Thymus (tissue), 11 donors: ENCODE measurements around the gene PGLYRP1. TPM values are rescaled to one million over a fixed set of nuclear protein-coding genes. Genes with fewer than 3 reads are reported as not detected.

Source experiments
- DNase-seq, 9 donors: peaks; one replicate each; pipeline ENCODE4 v3.0.0-alpha.2; 2013; ENCODE audit warnings: low spot score in 9 of 9, low read depth in 6 of 9, missing footprints in 1 of 9
- H3K27ac ChIP-seq, 2 donors: one replicate each; pipeline ENCODE4 v1.5.1; 2013; ENCODE audit warnings: control low read depth in 1 of 2, low read depth in 1 of 2, low read length in 1 of 2, mild to moderate bottlenecking in 1 of 2, moderate library complexity in 1 of 2
- H3K27me3 ChIP-seq, 2 donors: one replicate each; pipeline ENCODE4 v1.5.1; 2013; ENCODE audit warnings: low read length in 1 of 2; ENCODE audit not compliant: control insufficient read depth in 2 of 2, insufficient read depth in 1 of 2
- H3K36me3 ChIP-seq, 2 donors: one replicate each; pipeline ENCODE4 v1.5.1; 2013; ENCODE audit warnings: low read length in 1 of 2, mild to moderate bottlenecking in 1 of 2, moderate library complexity in 1 of 2; ENCODE audit not compliant: control insufficient read depth in 2 of 2, insufficient read depth in 2 of 2
- H3K4me1 ChIP-seq, 2 donors: one replicate each; pipeline ENCODE4 v1.5.1; 2013; ENCODE audit warnings: low read length in 2 of 2; ENCODE audit not compliant: control insufficient read depth in 2 of 2, insufficient read depth in 2 of 2
- H3K4me3 ChIP-seq, 2 donors: one replicate each; pipeline ENCODE4 v1.5.1; 2013; ENCODE audit warnings: low read length in 2 of 2, control low read depth in 1 of 2, mild to moderate bottlenecking in 1 of 2
- H3K9me3 ChIP-seq, 2 donors: one replicate each; pipeline ENCODE4 v1.5.1; 2013; ENCODE audit warnings: low read length in 1 of 2, mild to moderate bottlenecking in 1 of 2; ENCODE audit not compliant: control insufficient read depth in 2 of 2, insufficient read depth in 1 of 2
- WGBS: extraction: QIAGEN DNeasy Blood & Tissue Kit; methylation state at CpG from one replicate; pipeline ENCODE4 v1.1.7; 2013; 5-methylcytosine and 5-hydroxymethylcytosine counted together
- polyA plus RNA-seq: library from polyadenylated mRNA; stranded (reverse); fragments of 200-250 nt; gene quantifications from one replicate; pipeline ENCODE4 v1.2.3, GENCODE V29; 2013
- total RNA-seq: library from RNA; stranded (reverse); fragments of 120-200 nt; gene quantifications from one replicate; pipeline ENCODE4 v1.2.4, GENCODE V29; 2013
- donor health status: healthy.

Gene PGLYRP1
- total and polyA plus RNA-seq, 2 donors: 0.37 to 4.3 TPM

GRCh38 chr19:46035986-46036743 lies 13.3 kb upstream of the PGLYRP1 start:
- Histone ChIP-seq H3K9me3 (peaks cover 0 to 8% of the 10 kb centered on the region in 2 donors), H3K4me1 (peaks cover 0 to 2% of the 10 kb centered on the region in 2 donors), H3K27me3 (peaks cover 0 to 4% of the 10 kb centered on the region in 2 donors), H3K36me3 (no peaks in the 10 kb centered on the region), H3K27ac (no peak overlapping the region), H3K4me3 (no peak overlapping the region)
- no peak for DNase-seq
- WGBS: 87% methylated on average over 13 of the region's 13 CpGs

- Histone ChIP-seq H3K27me3 (peaks cover 0 to 4% of the 10 kb centered on the region in 2 donors), H3K9me3 (peaks cover 0 to 8% of the 10 kb centered on the region in 2 donors), H3K27ac (no peak overlapping the region), H3K4me1 (no peaks in the 10 kb centered on the region), H3K4me3 (no peak overlapping the region), H3K36me3 (no peaks in the 10 kb centered on the region)
- DNase-seq: no peak
- WGBS: 84% methylated on average over 6 of the region's 6 CpGs
Observed at GRCh38 chr19:46035546-46035945, 12.7 kb upstream of the PGLYRP1 start.

DNA sequence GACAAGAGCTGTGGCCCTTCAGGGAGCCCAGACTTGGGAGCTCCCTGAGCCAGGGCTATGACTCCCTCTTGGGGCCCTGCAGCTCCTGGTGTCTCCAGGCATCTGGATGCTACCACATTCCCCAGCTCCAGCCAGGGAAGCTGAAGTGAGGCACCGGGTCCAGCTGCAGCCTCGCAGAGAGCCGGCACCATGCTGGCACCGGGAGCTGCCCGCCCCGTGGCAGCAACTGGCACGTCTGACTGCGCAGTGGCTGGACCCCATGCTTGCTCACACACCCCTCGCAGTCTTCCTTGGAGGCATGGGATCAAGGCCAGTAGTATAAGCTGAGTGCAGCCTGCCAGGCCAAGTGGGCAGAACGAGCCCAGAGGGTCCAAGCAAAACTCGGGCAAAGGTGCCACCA lies 10.5 kb upstream of the PGLYRP1 start:
- Histone ChIP-seq H3K4me3 (no peak overlapping the region), H3K27ac (no peak overlapping the region), H3K9me3 (peaks cover 0 to 8% of the 10 kb centered on the region in 2 donors), H3K36me3 (no peaks in the 10 kb centered on the region), H3K4me1 (no peaks in the 10 kb centered on the region), H3K27me3 (peaks cover 0 to 2% of the 10 kb centered on the region in 2 donors)
- DNase-seq: no peak
- WGBS: 89% methylated on average over 11 of the region's 11 CpGs

GRCh38 chr19:46032597-46033025 lies 9.8 kb upstream of the PGLYRP1 start:
- H3K9me3 ChIP-seq: peaks cover 0 to 8% of the 10 kb centered on the region in 2 donors
- H3K27ac ChIP-seq: no peak overlapping the region
- H3K36me3 ChIP-seq: no peaks in the 10 kb centered on the region
- H3K4me1 ChIP-seq: no peaks in the 10 kb centered on the region
- H3K27me3 ChIP-seq: peaks cover 0 to 2% of the 10 kb centered on the region in 2 donors
- 94% methylated on average over 3 of the region's 3 CpGs for WGBS
- H3K4me3 ChIP-seq: no peak overlapping the region
- DNase-seq: no peak

DNA sequence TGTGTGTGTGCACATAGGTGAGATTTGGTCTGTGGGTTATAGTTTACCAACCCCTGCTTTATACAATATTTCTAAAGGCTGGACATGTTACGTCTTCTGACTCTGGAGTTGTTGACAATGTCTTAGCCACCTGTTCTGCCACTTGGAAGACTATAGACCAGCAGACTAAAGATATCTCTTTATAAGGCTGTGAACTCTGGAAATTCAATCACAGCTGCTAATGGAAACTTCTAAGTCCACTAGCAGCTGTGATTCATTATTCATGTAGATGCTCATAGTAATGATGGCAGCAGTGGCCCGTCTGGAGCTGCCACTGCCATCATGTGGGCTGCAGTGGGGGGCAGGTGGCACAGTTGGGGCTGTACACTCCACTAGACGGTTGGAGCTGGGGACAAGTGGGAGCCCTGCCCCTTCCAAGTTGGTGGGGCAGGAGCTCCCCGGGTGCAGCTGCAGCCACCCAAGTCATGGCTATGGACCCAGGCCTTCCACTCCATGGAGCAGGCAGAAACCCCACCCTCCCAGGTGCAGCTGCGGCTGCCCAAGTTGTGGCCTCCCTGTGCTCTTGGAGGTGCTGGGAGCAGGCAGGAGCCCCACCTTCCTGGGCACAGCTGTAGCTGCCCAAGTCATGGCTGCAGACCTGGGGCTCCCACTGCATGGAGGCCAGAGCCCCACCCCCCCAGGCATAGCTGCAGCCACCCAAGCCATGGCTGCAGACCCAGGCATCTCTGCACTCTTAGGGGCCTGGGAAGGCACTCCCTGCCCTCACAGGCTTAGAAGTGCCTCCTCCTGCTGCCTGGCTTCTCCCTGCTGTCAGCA lies 9.1 kb upstream of the PGLYRP1 start:
- H3K27me3 ChIP-seq: peaks cover 0 to 2% of the 10 kb centered on the region in 2 donors
- no peak overlapping the region for H3K27ac ChIP-seq
- H3K9me3 ChIP-seq: peaks cover 0 to 8% of the 10 kb centered on the region in 2 donors
- H3K4me1 ChIP-seq: no peaks in the 10 kb centered on the region
- no peak overlapping the region for H3K4me3 ChIP-seq
- no peak for DNase-seq
- H3K36me3 ChIP-seq: no peaks in the 10 kb centered on the region
- WGBS: 83% methylated on average over 5 of the region's 5 CpGs

- WGBS: 84% methylated on average over 12 of the region's 12 CpGs
- peaks cover 0 to 8% of the 10 kb centered on the region in 2 donors for H3K9me3 ChIP-seq
- H3K4me1 ChIP-seq: no peaks in the 10 kb centered on the region
- no peak for DNase-seq
- no peak overlapping the region for H3K27ac ChIP-seq
- no peak overlapping the region for H3K4me3 ChIP-seq
- H3K27me3 ChIP-seq: peaks cover 0 to 4% of the 10 kb centered on the region in 2 donors
- no peaks in the 10 kb centered on the region for H3K36me3 ChIP-seq
Observed at GRCh38 chr19:46030812-46031550, 8.1 kb upstream of the PGLYRP1 start.

- no peak for DNase-seq
- WGBS: 55% methylated on average over 3 of the region's 3 CpGs
- Histone ChIP-seq H3K36me3 (no peaks in the 10 kb centered on the region), H3K9me3 (no peaks in the 10 kb centered on the region), H3K4me1 (no peaks in the 10 kb centered on the region), H3K27me3 (peaks cover 10 to 37% of the 10 kb centered on the region in 2 donors), H3K4me3 (no peak overlapping the region), H3K27ac (no peak overlapping the region)
Observed at GRCh38 chr19:46025835-46026234, 3.0 kb upstream of the PGLYRP1 start.

GRCh38 chr19:46023311-46023779 lies 492 bp upstream of the PGLYRP1 start:
- no peak for DNase-seq
- Histone ChIP-seq H3K9me3 (no peaks in the 10 kb centered on the region), H3K4me3 (no peak overlapping the region)

More at GRCh38 chr19:46023311-46023779, 492 bp upstream of the PGLYRP1 start:
- H3K27me3 ChIP-seq: peaks cover 10 to 35% of the 10 kb centered on the region in 2 donors
- H3K36me3 ChIP-seq: no peaks in the 10 kb centered on the region
- H3K4me1 ChIP-seq: no peaks in the 10 kb centered on the region
- 54% methylated on average over 11 of the region's 11 CpGs for WGBS
- no peak overlapping the region for H3K27ac ChIP-seq
